Upper lobe of right lung (tissue), 1 donor: ENCODE data around the gene PALM3. TPM values are rescaled to one million over a fixed set of nuclear protein-coding genes. Genes with fewer than 3 reads are reported as not detected.

Experiments used
- ATAC-seq: fragments of 200-7000 bp; cut with Tn5 transposase; one replicate; pipeline ENCODE4 v1.9.1; 2020; ENCODE audit warnings: mild to moderate bottlenecking, moderate library complexity
- DNase-seq: peaks from one replicate; pipeline ENCODE4 v3.0.0-alpha.2; 2020
- H3K27ac ChIP-seq: fragments of 200-600 bp; one replicate; pipeline ENCODE4 v1.8.0; 2022
- H3K27me3 ChIP-seq: fragments of 200-600 bp; one replicate; pipeline ENCODE4 v1.8.0; 2022; ENCODE audit warnings: mild to moderate bottlenecking
- H3K36me3 ChIP-seq: fragments of 200-600 bp; one replicate; pipeline ENCODE4 v1.8.0; 2022
- H3K4me1 ChIP-seq: fragments of 200-600 bp; one replicate; pipeline ENCODE4 v1.8.0; 2022
- H3K4me3 ChIP-seq: fragments of 200-600 bp; one replicate; pipeline ENCODE4 v1.8.0; 2022; ENCODE audit warnings: mild to moderate bottlenecking
- H3K9me3 ChIP-seq: fragments of 200-600 bp; one replicate; pipeline ENCODE4 v1.8.0; 2022
- intact Hi-C: fragments of 100-400 bp; cut with DNase I; formaldehyde crosslinking; loops from one replicate; pipeline ENCODE4 v1.11.0; 2022
- total RNA-seq: library from RNA; stranded (reverse); fragmentation: NEBNext Ultra II Directional; extraction: Animal tissue kit (Norgen Biotek cat#: 25700); gene quantifications from one replicate; pipeline ENCODE4 v1.2.1, GENCODE V29; 2021
- TF ChIP-seq, protein P1 (sequence below): fragments of 200-600 bp; IDR thresholded peaks from one replicate; pipeline ENCODE4 v1.8.0; 2022; ENCODE audit warnings: antibody characterized with exemption
- donor health status: DM: no; HTN: yes; CAD: no; lungs with severe emphysema.

PALM3 gene
- total RNA-seq, 1 donor from 2014 or later: 10.0 TPM

DNA sequence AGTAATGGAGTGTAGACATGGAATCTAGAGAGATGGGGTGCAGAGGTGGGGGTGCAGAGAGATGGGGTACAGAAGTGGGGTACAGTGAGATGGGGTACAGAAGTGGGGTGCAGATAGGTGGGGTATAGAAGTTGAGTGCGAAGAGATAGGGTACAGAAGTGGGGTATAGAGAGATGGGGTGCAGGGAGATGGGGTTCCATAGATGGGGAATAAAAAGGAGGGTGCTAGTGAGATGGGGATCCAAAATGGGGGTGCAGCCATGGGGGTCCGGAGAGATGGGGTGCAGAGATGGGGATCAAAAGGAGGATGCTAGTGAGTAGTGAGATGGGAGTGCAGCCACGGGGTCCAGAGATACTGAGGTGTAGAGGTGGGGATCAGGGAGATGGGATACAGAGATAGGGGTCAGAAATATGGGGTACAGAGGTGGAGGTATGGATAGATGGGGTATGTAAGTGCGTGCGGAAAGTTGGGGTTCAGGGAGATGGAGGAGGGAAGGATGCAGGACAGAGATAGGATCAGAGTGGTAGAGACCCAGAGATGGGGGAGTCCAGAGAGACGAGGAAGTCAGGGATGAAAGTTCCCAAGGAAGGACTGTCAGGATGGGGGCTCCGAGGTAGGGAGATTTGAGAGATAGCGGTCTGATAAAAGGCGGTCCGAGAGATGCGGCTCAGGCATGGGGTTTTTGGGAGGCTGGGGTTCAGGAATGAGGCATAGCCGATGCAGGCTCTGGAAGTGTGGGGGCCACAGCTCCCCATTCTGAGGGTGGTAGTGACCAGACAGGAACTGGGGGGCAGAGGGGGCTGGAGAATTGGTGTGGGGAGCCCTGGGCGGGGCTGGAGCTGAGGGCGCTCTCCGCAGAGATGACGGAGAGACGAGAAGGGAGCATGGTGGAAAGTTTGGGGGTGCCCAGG is 3.4 kb downstream of the PALM3 start:
- H3K9me3 ChIP-seq: no peaks in the 10 kb centered on the region
- peaks cover 16% of the 10 kb centered on the region for H3K27me3 ChIP-seq
- DNase-seq (no peak), ATAC-seq (no peak)
- TF ChIP-seq, protein P1, sequence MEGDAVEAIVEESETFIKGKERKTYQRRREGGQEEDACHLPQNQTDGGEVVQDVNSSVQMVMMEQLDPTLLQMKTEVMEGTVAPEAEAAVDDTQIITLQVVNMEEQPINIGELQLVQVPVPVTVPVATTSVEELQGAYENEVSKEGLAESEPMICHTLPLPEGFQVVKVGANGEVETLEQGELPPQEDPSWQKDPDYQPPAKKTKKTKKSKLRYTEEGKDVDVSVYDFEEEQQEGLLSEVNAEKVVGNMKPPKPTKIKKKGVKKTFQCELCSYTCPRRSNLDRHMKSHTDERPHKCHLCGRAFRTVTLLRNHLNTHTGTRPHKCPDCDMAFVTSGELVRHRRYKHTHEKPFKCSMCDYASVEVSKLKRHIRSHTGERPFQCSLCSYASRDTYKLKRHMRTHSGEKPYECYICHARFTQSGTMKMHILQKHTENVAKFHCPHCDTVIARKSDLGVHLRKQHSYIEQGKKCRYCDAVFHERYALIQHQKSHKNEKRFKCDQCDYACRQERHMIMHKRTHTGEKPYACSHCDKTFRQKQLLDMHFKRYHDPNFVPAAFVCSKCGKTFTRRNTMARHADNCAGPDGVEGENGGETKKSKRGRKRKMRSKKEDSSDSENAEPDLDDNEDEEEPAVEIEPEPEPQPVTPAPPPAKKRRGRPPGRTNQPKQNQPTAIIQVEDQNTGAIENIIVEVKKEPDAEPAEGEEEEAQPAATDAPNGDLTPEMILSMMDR: no peak
- H3K27ac ChIP-seq: no peak overlapping the region
- no peaks in the 10 kb centered on the region for H3K36me3 ChIP-seq
- intact Hi-C loops: no loop called here
- H3K4me1 ChIP-seq: no peaks in the 10 kb centered on the region
- H3K4me3 ChIP-seq: no peak overlapping the region

DNA sequence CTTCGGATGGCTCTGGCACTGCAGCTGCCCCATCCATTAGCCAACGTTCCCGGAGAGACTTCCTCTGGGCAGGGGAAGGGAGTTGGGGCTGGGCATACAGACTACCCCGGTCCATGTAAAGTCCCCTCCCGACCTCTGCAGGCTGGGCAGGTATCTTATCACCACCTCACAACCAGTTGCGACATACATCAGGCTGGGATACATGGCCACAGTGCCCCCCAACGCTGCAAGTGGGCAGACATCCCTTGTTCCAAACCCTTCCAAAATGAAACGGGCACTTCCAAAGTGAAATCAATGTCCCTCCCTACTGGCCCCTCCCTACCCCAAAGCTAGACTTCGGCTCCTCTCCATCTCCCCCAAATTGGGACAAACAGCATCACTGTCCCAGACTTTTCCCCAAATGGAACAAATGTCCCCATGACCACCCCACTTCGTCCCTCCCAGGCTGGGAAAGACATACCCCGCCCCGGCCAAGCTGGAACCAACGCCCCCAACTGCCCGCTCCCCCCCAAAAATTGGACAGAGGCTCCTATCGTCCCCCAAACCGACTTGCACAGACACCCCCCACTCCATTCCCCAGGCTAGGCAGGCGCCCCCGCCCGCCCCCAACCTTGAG is 5.0 kb downstream of the PALM3 start:
- Histone ChIP-seq H3K27ac (no peak overlapping the region), H3K9me3 (no peaks in the 10 kb centered on the region), H3K27me3 (peaks cover 16% of the 10 kb centered on the region), H3K36me3 (peaks cover 4% of the 10 kb centered on the region), H3K4me3 (peak overlapping the region; percentile 16), H3K4me1 (no peaks in the 10 kb centered on the region)
- TF ChIP-seq, protein P1: no peak
- ATAC-seq (no peak), DNase-seq (no peak)
- intact Hi-C loops: no loop called here

DNA sequence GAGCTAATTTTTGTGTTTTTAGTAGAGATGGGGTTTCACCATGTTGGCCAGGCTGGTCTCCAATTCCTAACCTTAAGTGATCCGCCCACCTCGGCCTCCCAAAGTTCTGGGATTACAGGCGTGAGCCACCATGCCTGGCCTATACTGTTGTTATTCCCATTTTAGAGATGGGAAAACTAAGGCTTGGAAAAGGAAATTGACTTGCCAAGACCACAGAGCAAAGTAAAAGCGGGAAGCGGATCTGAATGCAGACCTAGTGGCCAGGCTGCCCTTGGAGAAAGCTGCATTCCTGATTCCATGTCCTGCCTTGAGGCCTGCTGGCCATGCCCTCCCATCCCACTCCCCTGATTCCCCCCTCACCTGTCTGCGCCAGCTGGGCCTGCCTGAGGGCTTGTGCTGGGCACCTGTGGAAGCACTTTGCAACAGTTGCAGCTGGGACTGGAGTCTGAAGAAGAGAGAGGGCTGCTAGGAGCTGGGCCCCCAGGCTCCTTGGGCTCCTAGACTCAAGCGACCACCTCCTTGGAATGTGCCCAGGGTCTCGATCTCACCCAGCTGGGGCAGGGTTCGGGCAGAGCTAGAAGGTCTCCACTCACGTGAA is 5.7 kb downstream of the PALM3 start:
- intact Hi-C loops: no loop called here

DNA sequence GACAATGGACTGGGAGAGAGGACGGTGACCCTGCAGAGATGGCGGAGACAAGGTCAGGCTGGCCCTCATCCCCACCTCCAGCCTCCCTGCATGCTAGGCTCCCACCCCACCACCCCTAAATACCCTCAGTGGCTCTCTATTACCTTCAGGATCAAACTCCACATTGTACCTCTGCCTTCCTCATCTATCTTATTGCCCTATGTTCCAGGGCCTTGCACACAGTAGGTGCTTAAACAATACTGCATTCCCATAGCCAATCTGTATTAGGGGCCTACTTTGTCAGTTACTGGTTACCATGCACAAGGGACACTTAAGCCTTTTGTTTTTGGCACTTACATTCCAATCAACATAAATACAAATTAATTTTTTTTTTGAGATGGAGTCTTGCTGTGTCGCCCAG is 6.5 kb downstream of the PALM3 start:
- no peaks in the 10 kb centered on the region for H3K4me1 ChIP-seq
- H3K4me3 ChIP-seq: no peak overlapping the region
- intact Hi-C loops: no loop called here
- peaks cover 16% of the 10 kb centered on the region for H3K27me3 ChIP-seq
- TF ChIP-seq, protein P1: no peak
- no peaks in the 10 kb centered on the region for H3K9me3 ChIP-seq
- ATAC-seq (no peak), DNase-seq (no peak)
- no peak overlapping the region for H3K27ac ChIP-seq
- H3K36me3 ChIP-seq: peaks cover 10% of the 10 kb centered on the region

More for the DNA sequence above, 5.7 kb downstream of the PALM3 start:
- no peak overlapping the region for H3K4me3 ChIP-seq
- no peak overlapping the region for H3K27ac ChIP-seq
- H3K4me1 ChIP-seq: no peaks in the 10 kb centered on the region
- H3K27me3 ChIP-seq: peaks cover 16% of the 10 kb centered on the region
- no peak for DNase-seq
- peaks cover 4% of the 10 kb centered on the region for H3K36me3 ChIP-seq
- ATAC-seq: no peak
- no peaks in the 10 kb centered on the region for H3K9me3 ChIP-seq
- TF ChIP-seq, protein P1: no peak

DNA sequence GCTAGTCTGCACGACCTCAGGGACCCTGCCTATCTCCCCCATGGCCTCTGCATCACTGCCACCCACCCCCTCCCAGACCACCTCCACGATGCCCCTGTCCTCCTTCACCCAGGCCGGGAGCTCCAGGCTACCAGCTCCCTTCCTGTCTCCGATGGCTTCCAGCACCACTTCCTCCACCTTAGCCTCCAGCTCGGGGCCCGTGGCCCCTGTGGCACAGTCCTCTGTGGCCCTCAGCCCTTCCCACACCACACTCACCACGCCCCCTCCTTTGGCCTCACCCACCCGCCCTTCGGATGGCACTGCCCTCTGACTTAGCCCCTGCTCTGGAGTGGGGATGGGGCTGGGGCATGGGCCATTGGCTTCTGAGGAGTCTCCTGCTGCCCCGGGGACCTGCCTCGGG is 7.2 kb downstream of the PALM3 start:
- H3K27me3 ChIP-seq: peaks cover 16% of the 10 kb centered on the region
- H3K4me3 ChIP-seq: no peak overlapping the region
- TF ChIP-seq, protein P1: no peak
- intact Hi-C loops: no loop called here
- DNase-seq (peak; percentile 59), ATAC-seq (no peak)
- H3K9me3 ChIP-seq: no peaks in the 10 kb centered on the region
- H3K36me3 ChIP-seq: peaks cover 10% of the 10 kb centered on the region
- no peak overlapping the region for H3K27ac ChIP-seq
- H3K4me1 ChIP-seq: no peaks in the 10 kb centered on the region
